HCT116 (cell line): Measurements from ENCODE around the gene IRF3. TPM values are rescaled to one million over a fixed set of nuclear protein-coding genes. Genes with fewer than 3 reads are reported as not detected.

Experiments
- ATAC-seq: fragments of 200-7000 bp; cut with Tn5 transposase; 2 replicates; pipeline ENCODE4 v1.9.1; 2020; ENCODE audit warnings: mild to moderate bottlenecking, moderate library complexity
- BruUV-seq: library from RNA; stranded (reverse); fragments of 400-500 nt; replicated peaks from 2 replicates; lab custom pipeline; 2021; lab: Mats Ljungman, UMichigan
- CTCF ChIA-PET: fragments of 300-600 bp; sonication (Branson Sonifier 250); formaldehyde crosslinking; loops from one replicate; lab custom pipeline; 2021; ENCODE audit warnings: antibody characterized with exemption; lab: Charles Lee
- POLR2A ChIA-PET: fragments of 300-600, 350-600 bp; sonication (Branson Sonifier 250); formaldehyde crosslinking; loops from one replicate; lab custom pipeline; 2021; ENCODE audit warnings: antibody characterized with exemption; lab: Charles Lee
- RAD21 ChIA-PET, 2 experiments: fragments of 300-600 bp; sonication (Branson Sonifier 250); formaldehyde crosslinking; loops; one replicate each; lab custom pipeline; 2023; ENCODE audit warnings: low total read pairs in 2 of 2; ENCODE audit not compliant: uncharacterized antibody in 2 of 2, unreplicated experiment in 2 of 2, low non-redundant PET in 1 of 2; lab: Charles Lee
- DNase-seq: peaks from one replicate; pipeline ENCODE4 v3.0.0-alpha.2; 2010; ENCODE audit warnings: low read depth, low spot score
- H2AFZ ChIP-seq: fragments of 200-600 bp; shearing (Covaris generic), sonication (generic); 2 replicates; pipeline ENCODE4 v1.6.1; 2017; ENCODE audit warnings: low read depth, mixed run types, mixed read lengths, antibody characterized with exemption, low read length; ENCODE audit not compliant: poor library complexity, severe bottlenecking
- H3K27ac ChIP-seq: 2 replicates; pipeline ENCODE4 v1.5.1; 2012; ENCODE audit warnings: low read depth, low read length
- H3K27me3 ChIP-seq: fragments of 200-600 bp; sonication (generic); 2 replicates; pipeline ENCODE4 v1.6.1; 2016; ENCODE audit warnings: mixed run types, low read length, mixed read lengths; ENCODE audit not compliant: insufficient read depth
- H3K36me3 ChIP-seq, 2 experiments: fragments of 200-500 bp in 1 of 2; fragments of 200-600 bp in 1 of 2; sonication (Bioruptor generic) in 1 of 2; sonication (generic) in 1 of 2; 2 replicates each; pipeline versions ENCODE4 v1.5.1 to v1.6.1; 2014 to 2016; ENCODE audit warnings: low read length in 2 of 2, inconsistent platforms in 1 of 2, mixed read lengths in 1 of 2, mixed run types in 1 of 2; ENCODE audit not compliant: insufficient read depth in 2 of 2, control insufficient read depth in 1 of 2
- H3K4me1 ChIP-seq, 2 experiments: fragments of 200-600 bp in 1 of 2; sonication (generic) in 1 of 2; 2 replicates each; pipeline versions ENCODE4 v1.5.1 to v1.6.1; 2012 to 2017; ENCODE audit warnings: low read length in 2 of 2, inconsistent platforms in 1 of 2, mild to moderate bottlenecking in 1 of 2, mixed read lengths in 1 of 2, mixed run types in 1 of 2, moderate library complexity in 1 of 2; ENCODE audit not compliant: insufficient read depth in 2 of 2, control insufficient read depth in 1 of 2
- H3K4me2 ChIP-seq: fragments of 200-600 bp; sonication (generic); 2 replicates; pipeline ENCODE4 v1.6.1; 2017; ENCODE audit warnings: mixed run types, low read length, mixed read lengths
- H3K4me3 ChIP-seq, 2 experiments: fragments of 200-600 bp in 1 of 2; sonication (generic) in 1 of 2; replicated peaks in 1 of 2; 2 replicates each; pipeline ENCODE4 v1.5.1; 2011 to 2016; ENCODE audit warnings: low read length in 2 of 2, control low read depth in 1 of 2, low read depth in 1 of 2, mild to moderate bottlenecking in 1 of 2, mixed read lengths in 1 of 2, mixed run types in 1 of 2
- H3K79me2 ChIP-seq: fragments of 200-600 bp; sonication (generic); 2 replicates; pipeline ENCODE4 v1.6.1; 2017; ENCODE audit warnings: mild to moderate bottlenecking, mixed run types, low read length, moderate library complexity, mixed read lengths; ENCODE audit not compliant: insufficient read depth
- H3K9ac ChIP-seq: fragments of 200-600 bp; sonication (generic); 2 replicates; pipeline ENCODE4 v1.6.1; 2016; ENCODE audit warnings: low read length, mixed read lengths
- H3K9me2 ChIP-seq: fragments of 200-600 bp; sonication (generic), shearing (Covaris generic); 2 replicates; pipeline ENCODE4 v1.6.1; 2017; ENCODE audit warnings: mixed run types, mild to moderate bottlenecking, moderate library complexity; ENCODE audit not compliant: insufficient read depth
- H3K9me3 ChIP-seq, 2 experiments: fragments of 200-500 bp in 1 of 2; fragments of 200-600 bp in 1 of 2; sonication (Bioruptor generic) in 1 of 2; sonication (generic) in 1 of 2; 2 replicates each; pipeline ENCODE4 v1.6.1; 2014 to 2017; ENCODE audit warnings: low read length in 2 of 2, mixed read lengths in 2 of 2, inconsistent platforms in 1 of 2, low read depth in 1 of 2, mild to moderate bottlenecking in 1 of 2, mixed run types in 1 of 2, moderate library complexity in 1 of 2; ENCODE audit not compliant: control insufficient read depth in 1 of 2, insufficient read depth in 1 of 2
- H4K20me1 ChIP-seq: fragments of 200-600 bp; sonication (generic), shearing (Covaris generic); 2 replicates; pipeline ENCODE4 v1.6.1; 2017; ENCODE audit warnings: mixed run types, mild to moderate bottlenecking, moderate library complexity; ENCODE audit not compliant: insufficient read depth
- CEBPB ChIP-seq: IDR thresholded peaks from 2 replicates; pipeline ENCODE4 v1.6.1; 2012; ENCODE audit warnings: low read depth
- CTCF ChIP-seq, 3 experiments: fragments of 200-600 bp in 1 of 3; sonication (generic) in 1 of 3; IDR thresholded peaks in 2 of 3; conservative IDR thresholded peaks in 1 of 3; 2 replicates each; pipeline ENCODE4 v1.5.1; 2012 to 2017; ENCODE audit warnings: low read depth in 2 of 3, low read length in 2 of 3, antibody characterized with exemption in 1 of 3, borderline replicate concordance in 1 of 3, control low read depth in 1 of 3, mild to moderate bottlenecking in 1 of 3, mixed read lengths in 1 of 3, mixed run types in 1 of 3, moderate library complexity in 1 of 3; ENCODE audit not compliant: insufficient read depth in 1 of 3
- ELF1 ChIP-seq: IDR thresholded peaks from 2 replicates; pipeline ENCODE4 v1.6.1; 2012; ENCODE audit warnings: low read depth, borderline replicate concordance
- EZH2 ChIP-seq: fragments of 200-600 bp; sonication (generic); IDR thresholded peaks from 2 replicates; pipeline ENCODE4 v1.6.1; 2017; ENCODE audit warnings: antibody characterized with exemption, mixed run types
- MAX ChIP-seq: IDR thresholded peaks from 2 replicates; pipeline ENCODE4 v1.6.1; 2012
- YY1 ChIP-seq: IDR thresholded peaks from 2 replicates; pipeline ENCODE4 v1.6.1; 2011; ENCODE audit warnings: low read length, low read depth, moderate library complexity, mild to moderate bottlenecking; ENCODE audit not compliant: insufficient replicate concordance; ENCODE audit errors: extremely low read depth
- ZFX ChIP-seq: fragments of 450-650 bp; IDR thresholded peaks from 2 replicates; pipeline ENCODE4 v1.6.1; 2017
- intact Hi-C: fragments of 100-400 bp; cut with micrococcal nuclease; formaldehyde crosslinking; loops from 2 replicates; pipeline ENCODE4 v1.10.0; 2022
- total RNA-seq: library from RNA; stranded (reverse); gene quantifications from one replicate; pipeline ENCODE4 v1.2.1, GENCODE V29; 2021; ENCODE audit not compliant: unreplicated experiment

IRF3 gene
- total RNA-seq, 1 experiment from 2014 or later: 129 TPM

GRCh38 chr19:49632576-49632975 is 33.1 kb downstream of the IRF3 start:
- no peak for ATAC-seq
- Histone ChIP-seq H2AFZ (no peak overlapping the region), H3K4me1 (peaks cover 3 to 16% of the 10 kb centered on the region in 2 experiments; a peak in 3 of 4 replicates), H3K9me2 (no peaks in the 10 kb centered on the region), H4K20me1 (no peaks in the 10 kb centered on the region), H3K4me2 (no peak overlapping the region), H3K9ac (no peak overlapping the region), H3K9me3 (no peaks in the 10 kb centered on the region), H3K27ac (no peak overlapping the region), H3K4me3 (no peak overlapping the region), H3K79me2 (no peaks in the 10 kb centered on the region), H3K36me3 (no peaks in the 10 kb centered on the region; a peak in 1 of 4 replicates), H3K27me3 (no peaks in the 10 kb centered on the region)
- BruUV-seq: no TSS peak
- ChIA-PET RAD21 (interaction anchor here in 1 of 2 experiments (0.6 kb wide), 1 partner anchor 41 kb away, joined by 4 read pairs; no protein-coding TSS in a partner anchor), CTCF (no interaction called here), POLR2A (no interaction called here)
- DNase-seq: no peak
- intact Hi-C loops: no loop called here
- TF ChIP-seq ZFX (no peak), YY1 (no peak), EZH2 (no peak), ELF1 (no peak), CEBPB (no peak), CTCF (IDR thresholded peaks at IDR 0.05 in 2 of 3, conservative IDR thresholded peaks at IDR 0.05 in 1 of 3; ENCODE audit: borderline replicate concordance in 1 of 3, insufficient read depth in 1 of 3, low read depth in 2 of 3, low read length in 2 of 3) (no peak), MAX (no peak)
